ENCODE data around the gene LCN1. TPM values are rescaled to one million over a fixed set of nuclear protein-coding genes. Genes with fewer than 3 reads are reported as not detected.

LCN1 gene
- total RNA-seq, 2 experiments from 2014 or later = not detected

- Histone ChIP-seq H4K20me1 (ENCODE audit: insufficient read depth, low read length) (no peaks in the 10 kb centered on the region), H3K9me3 (ENCODE audit: low read length) (no peaks in the 10 kb centered on the region), H3K4me2 (ENCODE audit: low read length) (no peak overlapping the region), H3K27ac (ENCODE audit: low read depth, low read length, poor library complexity, severe bottlenecking) (no peak overlapping the region), H3K36me3 (ENCODE audit: insufficient read depth, low read length) (no peaks in the 10 kb centered on the region), H2AFZ (ENCODE audit: low read length) (no peak overlapping the region), H3K4me3 (ENCODE audit: low read depth, low read length, poor library complexity, severe bottlenecking) (no peak overlapping the region), H3K9me2 (ENCODE audit: insufficient read depth, low read length) (no peaks in the 10 kb centered on the region), H3K79me2 (ENCODE audit: insufficient read depth, low read depth, low read length) (no peaks in the 10 kb centered on the region), H3K4me1 (ENCODE audit: insufficient read depth, low read length, poor library complexity, severe bottlenecking) (no peaks in the 10 kb centered on the region)
- DNase-seq (ENCODE audit: low spot score) = no peak
- TF ChIP-seq EZH2phosphoT487 (IDR thresholded peaks at IDR 0.05; ENCODE audit: borderline replicate concordance, low read depth, low read length) = no peak
- ChIA-PET POLR2A (interaction anchor here (0.6 to 1.0 kb wide), 2 partner anchors 58 to 92 kb away, joined by 3 read pairs; no protein-coding TSS in a partner anchor), CTCF (ENCODE audit: unreplicated experiment) (no interaction called here)
- BruUV-seq (replicated peaks) = no TSS peak
- intact Hi-C loops (cut with micrococcal nuclease; ENCODE audit: unreplicated experiment) = no loop called here
Observed at GRCh38 chr9:135565141-135565628, 43.9 kb downstream of the LCN1 start.

- DNase-seq (ENCODE audit: low spot score) = no peak
- Histone ChIP-seq H3K4me1 (ENCODE audit: insufficient read depth, low read length, poor library complexity, severe bottlenecking) (no peaks in the 10 kb centered on the region), H3K36me3 (ENCODE audit: insufficient read depth, low read length) (no peaks in the 10 kb centered on the region), H3K9me3 (ENCODE audit: low read length) (no peaks in the 10 kb centered on the region), H3K4me2 (ENCODE audit: low read length) (no peak overlapping the region), H3K27ac (ENCODE audit: low read depth, low read length, poor library complexity, severe bottlenecking) (no peak overlapping the region), H3K4me3 (ENCODE audit: low read depth, low read length, poor library complexity, severe bottlenecking) (no peak overlapping the region), H3K9me2 (ENCODE audit: insufficient read depth, low read length) (no peaks in the 10 kb centered on the region), H4K20me1 (ENCODE audit: insufficient read depth, low read length) (no peaks in the 10 kb centered on the region), H3K79me2 (ENCODE audit: insufficient read depth, low read depth, low read length) (no peaks in the 10 kb centered on the region), H2AFZ (ENCODE audit: low read length) (no peak overlapping the region)
- intact Hi-C loops (cut with micrococcal nuclease; ENCODE audit: unreplicated experiment) = no loop called here
- POLR2A ChIA-PET = interaction anchor here (1.0 kb wide), 1 partner anchor 92 kb away, joined by 3 read pairs; no protein-coding TSS in a partner anchor
- BruUV-seq (replicated peaks) = no TSS peak
- CTCF ChIA-PET (ENCODE audit: unreplicated experiment) = no interaction called here
- TF ChIP-seq CTCF (conservative IDR thresholded peaks at IDR 0.05; ENCODE audit: low read length) (no peak), EZH2phosphoT487 (IDR thresholded peaks at IDR 0.05; ENCODE audit: borderline replicate concordance, low read depth, low read length) (no peak)
Observed at GRCh38 chr9:135565636-135566035, 44.4 kb downstream of the LCN1 start.

GRCh38 chr9:135566552-135566951, 45.3 kb downstream of the LCN1 start:
- DNase-seq (ENCODE audit: low spot score) = no peak
- no TSS peak for BruUV-seq (replicated peaks)
- Histone ChIP-seq H3K9me2 (ENCODE audit: insufficient read depth, low read length) (no peaks in the 10 kb centered on the region), H3K4me2 (ENCODE audit: low read length) (no peak overlapping the region), H3K27ac (ENCODE audit: low read depth, low read length, poor library complexity, severe bottlenecking) (no peak overlapping the region), H3K79me2 (ENCODE audit: insufficient read depth, low read depth, low read length) (no peaks in the 10 kb centered on the region), H3K36me3 (ENCODE audit: insufficient read depth, low read length) (no peaks in the 10 kb centered on the region), H3K4me3 (ENCODE audit: low read depth, low read length, poor library complexity, severe bottlenecking) (no peak overlapping the region), H3K9me3 (ENCODE audit: low read length) (no peaks in the 10 kb centered on the region), H3K4me1 (ENCODE audit: insufficient read depth, low read length, poor library complexity, severe bottlenecking) (no peaks in the 10 kb centered on the region), H2AFZ (ENCODE audit: low read length) (no peak overlapping the region), H4K20me1 (ENCODE audit: insufficient read depth, low read length) (no peaks in the 10 kb centered on the region)
- CTCF ChIA-PET (ENCODE audit: unreplicated experiment) = no interaction called here
- POLR2A ChIA-PET = no interaction called here
- TF ChIP-seq CTCF (conservative IDR thresholded peaks at IDR 0.05; ENCODE audit: low read length) (no peak), EZH2phosphoT487 (IDR thresholded peaks at IDR 0.05; ENCODE audit: borderline replicate concordance, low read depth, low read length) (no peak)
- intact Hi-C loops (cut with micrococcal nuclease; ENCODE audit: unreplicated experiment) = no loop called here
